ENCODE data around the gene KIDINS220. TPM values are rescaled to one million over a fixed set of nuclear protein-coding genes. Genes with fewer than 3 reads are reported as not detected.

Gene KIDINS220
- total RNA-seq, 1 donor from 2014 or later: 68.2 TPM

- Mint-ChIP-seq H3K4me1 (ENCODE audit: low read depth) (no peaks in the 10 kb centered on the region), H3K4me3 (ENCODE audit: unreplicated experiment) (no peak overlapping the region), H3K27me3 (ENCODE audit: low read depth) (no peaks in the 10 kb centered on the region), H3K27ac (ENCODE audit: unreplicated experiment) (no peak overlapping the region), H3K9me3 (ENCODE audit: low read depth) (peaks cover 7% of the 10 kb centered on the region), H3K36me3 (ENCODE audit: low read depth) (peaks cover 4% of the 10 kb centered on the region)
- TF ChIP-seq CTCF (IDR thresholded peaks at IDR 0.05): no peak
- no peak for DNase-seq (ENCODE audit: low spot score)
These were observed 117.9 kb downstream of the KIDINS220 start for GRCh38 chr2:8719528-8719927.

- Mint-ChIP-seq H3K4me3 (ENCODE audit: unreplicated experiment) (no peak overlapping the region), H3K27ac (ENCODE audit: unreplicated experiment) (no peak overlapping the region), H3K36me3 (ENCODE audit: low read depth) (no peaks in the 10 kb centered on the region), H3K27me3 (ENCODE audit: low read depth) (no peaks in the 10 kb centered on the region), H3K9me3 (ENCODE audit: low read depth) (peaks cover 7% of the 10 kb centered on the region), H3K4me1 (ENCODE audit: low read depth) (no peaks in the 10 kb centered on the region)
- TF ChIP-seq CTCF (IDR thresholded peaks at IDR 0.05): no peak
- DNase-seq (ENCODE audit: low spot score): no peak
These were observed 122.4 kb downstream of the KIDINS220 start for GRCh38 chr2:8714971-8715370.

- Mint-ChIP-seq H3K36me3 (ENCODE audit: low read depth) (no peaks in the 10 kb centered on the region), H3K27ac (ENCODE audit: unreplicated experiment) (no peak overlapping the region), H3K27me3 (ENCODE audit: low read depth) (no peaks in the 10 kb centered on the region), H3K4me1 (ENCODE audit: low read depth) (no peaks in the 10 kb centered on the region), H3K4me3 (ENCODE audit: unreplicated experiment) (no peak overlapping the region), H3K9me3 (ENCODE audit: low read depth) (peaks cover 7% of the 10 kb centered on the region)
- DNase-seq (ENCODE audit: low spot score): no peak
- no peak for TF ChIP-seq CTCF (IDR thresholded peaks at IDR 0.05)
These were observed 123.1 kb downstream of the KIDINS220 start for GRCh38 chr2:8714283-8714682.

- Mint-ChIP-seq H3K4me1 (ENCODE audit: low read depth) (no peaks in the 10 kb centered on the region), H3K4me3 (ENCODE audit: unreplicated experiment) (no peak overlapping the region), H3K27ac (ENCODE audit: unreplicated experiment) (no peak overlapping the region), H3K27me3 (ENCODE audit: low read depth) (no peaks in the 10 kb centered on the region), H3K9me3 (ENCODE audit: low read depth) (peaks cover 9% of the 10 kb centered on the region), H3K36me3 (ENCODE audit: low read depth) (no peaks in the 10 kb centered on the region)
- no peak for DNase-seq (ENCODE audit: low spot score)
- TF ChIP-seq CTCF (IDR thresholded peaks at IDR 0.05): no peak
These were observed 126.5 kb downstream of the KIDINS220 start for GRCh38 chr2:8710951-8711350.

GRCh38 chr2:8709611-8710010 lies 127.8 kb downstream of the KIDINS220 start:
- no peak for DNase-seq (ENCODE audit: low spot score)
- TF ChIP-seq CTCF (IDR thresholded peaks at IDR 0.05): no peak
- H3K9me3 Mint-ChIP-seq (ENCODE audit: low read depth): peaks cover 6% of the 10 kb centered on the region
- H3K36me3 Mint-ChIP-seq (ENCODE audit: low read depth): no peaks in the 10 kb centered on the region
- H3K27ac Mint-ChIP-seq (ENCODE audit: unreplicated experiment): no peak overlapping the region
- no peaks in the 10 kb centered on the region for H3K4me1 Mint-ChIP-seq (ENCODE audit: low read depth)
- no peak overlapping the region for H3K4me3 Mint-ChIP-seq (ENCODE audit: unreplicated experiment)
- H3K27me3 Mint-ChIP-seq (ENCODE audit: low read depth): no peaks in the 10 kb centered on the region
